Fibroblast of lung (primary cell): ENCODE data around the gene CD6.

Experiments used
- CTCF ChIP-seq, 2 donors: IDR thresholded peaks in 1 of 2; conservative IDR thresholded peaks in 1 of 2; 1 replicate in 1 of 2; 2 replicates in 1 of 2; pipeline ENCODE4 v1.5.1; 2011 to 2012; ENCODE audit warnings: low read length in 2 of 2, control low read depth in 1 of 2, inconsistent platforms in 1 of 2, low read depth in 1 of 2, mild to moderate bottlenecking in 1 of 2
- EZH2 ChIP-seq: IDR thresholded peaks from 2 replicates; pipeline ENCODE4 v1.5.1; 2012; ENCODE audit warnings: low read length, control low read depth, mild to moderate bottlenecking; ENCODE audit errors: missing control alignments

GRCh38 chr11:60934124-60934789 is 37.2 kb upstream of the CD6 start:
- TF ChIP-seq CTCF (conservative IDR thresholded peaks at IDR 0.05 in 1 of 2, IDR thresholded peaks at IDR 0.05 in 1 of 2; ENCODE audit: low read depth in 1 of 2, low read length in 2 of 2) (no peak), EZH2 (no peak)
